ENCODE measurements around the gene GPR171.

The GPR171 gene

GRCh38 chr3:151213151-151213550 lies 10.1 kb upstream of the GPR171 start:
- TF ChIP-seq, protein P1, sequence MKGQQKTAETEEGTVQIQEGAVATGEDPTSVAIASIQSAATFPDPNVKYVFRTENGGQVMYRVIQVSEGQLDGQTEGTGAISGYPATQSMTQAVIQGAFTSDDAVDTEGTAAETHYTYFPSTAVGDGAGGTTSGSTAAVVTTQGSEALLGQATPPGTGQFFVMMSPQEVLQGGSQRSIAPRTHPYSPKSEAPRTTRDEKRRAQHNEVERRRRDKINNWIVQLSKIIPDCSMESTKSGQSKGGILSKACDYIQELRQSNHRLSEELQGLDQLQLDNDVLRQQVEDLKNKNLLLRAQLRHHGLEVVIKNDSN (IDR thresholded peaks at IDR 0.05) = no peak
- TF ChIP-seq NFIC (IDR thresholded peaks at IDR 0.05) = no peak
- TF ChIP-seq TEAD4 (IDR thresholded peaks at IDR 0.05) = no peak
- TF ChIP-seq TAF1 (IDR thresholded peaks at IDR 0.05; ENCODE audit: low read depth) = no peak
- TF ChIP-seq RAD21 (IDR thresholded peaks at IDR 0.05; ENCODE audit: low read depth) = no peak
- TF ChIP-seq EGR1 (IDR thresholded peaks at IDR 0.05) = no peak
- TF ChIP-seq CREB1 (IDR thresholded peaks at IDR 0.05; ENCODE audit: low read depth) = no peak
- no peak for TF ChIP-seq ZBTB7A (IDR thresholded peaks at IDR 0.05; ENCODE audit: low read depth)
- no peak for TF ChIP-seq TCF12 (IDR thresholded peaks at IDR 0.05; ENCODE audit: low read depth)
- TF ChIP-seq FOXM1 (IDR thresholded peaks at IDR 0.05; ENCODE audit: borderline replicate concordance, low read depth) = no peak
- TF ChIP-seq, protein P2, sequence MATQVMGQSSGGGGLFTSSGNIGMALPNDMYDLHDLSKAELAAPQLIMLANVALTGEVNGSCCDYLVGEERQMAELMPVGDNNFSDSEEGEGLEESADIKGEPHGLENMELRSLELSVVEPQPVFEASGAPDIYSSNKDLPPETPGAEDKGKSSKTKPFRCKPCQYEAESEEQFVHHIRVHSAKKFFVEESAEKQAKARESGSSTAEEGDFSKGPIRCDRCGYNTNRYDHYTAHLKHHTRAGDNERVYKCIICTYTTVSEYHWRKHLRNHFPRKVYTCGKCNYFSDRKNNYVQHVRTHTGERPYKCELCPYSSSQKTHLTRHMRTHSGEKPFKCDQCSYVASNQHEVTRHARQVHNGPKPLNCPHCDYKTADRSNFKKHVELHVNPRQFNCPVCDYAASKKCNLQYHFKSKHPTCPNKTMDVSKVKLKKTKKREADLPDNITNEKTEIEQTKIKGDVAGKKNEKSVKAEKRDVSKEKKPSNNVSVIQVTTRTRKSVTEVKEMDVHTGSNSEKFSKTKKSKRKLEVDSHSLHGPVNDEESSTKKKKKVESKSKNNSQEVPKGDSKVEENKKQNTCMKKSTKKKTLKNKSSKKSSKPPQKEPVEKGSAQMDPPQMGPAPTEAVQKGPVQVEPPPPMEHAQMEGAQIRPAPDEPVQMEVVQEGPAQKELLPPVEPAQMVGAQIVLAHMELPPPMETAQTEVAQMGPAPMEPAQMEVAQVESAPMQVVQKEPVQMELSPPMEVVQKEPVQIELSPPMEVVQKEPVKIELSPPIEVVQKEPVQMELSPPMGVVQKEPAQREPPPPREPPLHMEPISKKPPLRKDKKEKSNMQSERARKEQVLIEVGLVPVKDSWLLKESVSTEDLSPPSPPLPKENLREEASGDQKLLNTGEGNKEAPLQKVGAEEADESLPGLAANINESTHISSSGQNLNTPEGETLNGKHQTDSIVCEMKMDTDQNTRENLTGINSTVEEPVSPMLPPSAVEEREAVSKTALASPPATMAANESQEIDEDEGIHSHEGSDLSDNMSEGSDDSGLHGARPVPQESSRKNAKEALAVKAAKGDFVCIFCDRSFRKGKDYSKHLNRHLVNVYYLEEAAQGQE (IDR thresholded peaks at IDR 0.05; ENCODE audit: low read depth) = no peak
- TF ChIP-seq, protein P3, sequence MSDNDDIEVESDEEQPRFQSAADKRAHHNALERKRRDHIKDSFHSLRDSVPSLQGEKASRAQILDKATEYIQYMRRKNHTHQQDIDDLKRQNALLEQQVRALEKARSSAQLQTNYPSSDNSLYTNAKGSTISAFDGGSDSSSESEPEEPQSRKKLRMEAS (IDR thresholded peaks at IDR 0.05) = no peak
- TF ChIP-seq YY1 (IDR thresholded peaks at IDR 0.05; ENCODE audit: low read depth) = no peak
- TF ChIP-seq EP300 (IDR thresholded peaks at IDR 0.05; ENCODE audit: borderline replicate concordance) = no peak
- no peak for TF ChIP-seq CEBPB (IDR thresholded peaks at IDR 0.05)

DNA sequence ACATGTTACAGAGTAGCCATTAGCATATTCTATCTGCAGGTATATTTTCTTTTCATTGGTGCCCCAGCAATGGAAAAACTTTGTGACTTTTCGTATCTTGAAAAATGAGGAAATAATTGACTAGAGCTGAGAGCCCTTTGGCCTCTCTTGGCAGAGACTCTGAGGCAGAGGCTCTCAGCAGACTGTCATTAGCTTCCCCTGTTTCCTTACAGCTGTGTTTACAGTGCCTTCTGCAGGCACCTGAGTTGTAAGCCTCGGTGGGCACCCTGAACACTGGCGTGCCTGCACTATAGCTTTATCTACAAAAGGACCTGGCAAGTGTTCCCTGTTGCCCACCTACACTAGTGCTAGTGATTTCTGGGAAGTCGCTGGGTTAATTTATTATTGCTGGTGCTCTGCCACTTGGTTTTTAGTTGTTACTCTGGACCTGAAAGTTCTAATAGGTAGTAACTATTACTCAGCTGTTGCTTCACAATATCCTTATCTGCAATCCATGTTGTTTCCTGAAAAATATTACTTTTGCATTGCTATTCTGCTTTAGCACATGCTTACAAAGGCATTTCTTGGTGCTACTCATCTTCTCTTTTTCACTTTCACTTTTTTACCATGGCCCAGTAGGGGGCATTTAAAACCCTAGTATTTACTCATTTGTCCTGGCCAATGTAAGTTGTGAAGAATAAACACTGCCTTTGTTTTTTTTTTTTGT lies 7.8 kb upstream of the GPR171 start:
- TF ChIP-seq, protein P1 (IDR thresholded peaks at IDR 0.05) = no peak
- TF ChIP-seq NFIC (IDR thresholded peaks at IDR 0.05) = no peak
- TF ChIP-seq TAF1 (IDR thresholded peaks at IDR 0.05; ENCODE audit: low read depth) = no peak
- TF ChIP-seq YY1 (IDR thresholded peaks at IDR 0.05; ENCODE audit: low read depth) = no peak
- TF ChIP-seq CEBPB (IDR thresholded peaks at IDR 0.05) = no peak

- TF ChIP-seq ZBTB7A (IDR thresholded peaks at IDR 0.05; ENCODE audit: low read depth) (no peak), RAD21 (IDR thresholded peaks at IDR 0.05; ENCODE audit: low read depth) (no peak), YY1 (IDR thresholded peaks at IDR 0.05; ENCODE audit: low read depth) (no peak), FOXM1 (IDR thresholded peaks at IDR 0.05; ENCODE audit: borderline replicate concordance, low read depth) (no peak), TAF1 (IDR thresholded peaks at IDR 0.05; ENCODE audit: low read depth) (no peak), CEBPB (IDR thresholded peaks at IDR 0.05) (no peak)
- TF ChIP-seq, protein P2 (IDR thresholded peaks at IDR 0.05; ENCODE audit: low read depth) = no peak
Observed at GRCh38 chr3:151209654-151210053, 6.6 kb upstream of the GPR171 start.

- TF ChIP-seq ZBTB7A (IDR thresholded peaks at IDR 0.05; ENCODE audit: low read depth) (no peak), TEAD4 (IDR thresholded peaks at IDR 0.05) (no peak), NFIC (IDR thresholded peaks at IDR 0.05) (no peak), RAD21 (IDR thresholded peaks at IDR 0.05; ENCODE audit: low read depth) (no peak), EGR1 (IDR thresholded peaks at IDR 0.05) (no peak), CEBPB (IDR thresholded peaks at IDR 0.05) (no peak), TCF12 (IDR thresholded peaks at IDR 0.05; ENCODE audit: low read depth) (no peak), EP300 (IDR thresholded peaks at IDR 0.05; ENCODE audit: borderline replicate concordance) (no peak), YY1 (IDR thresholded peaks at IDR 0.05; ENCODE audit: low read depth) (no peak), TAF1 (IDR thresholded peaks at IDR 0.05; ENCODE audit: low read depth) (no peak), FOXM1 (IDR thresholded peaks at IDR 0.05; ENCODE audit: borderline replicate concordance, low read depth) (no peak), CREB1 (IDR thresholded peaks at IDR 0.05; ENCODE audit: low read depth) (no peak)
- TF ChIP-seq, protein P1 (IDR thresholded peaks at IDR 0.05) = no peak
- TF ChIP-seq, protein P2 (IDR thresholded peaks at IDR 0.05; ENCODE audit: low read depth) = no peak
- TF ChIP-seq, protein P3 (IDR thresholded peaks at IDR 0.05) = no peak
Observed at GRCh38 chr3:151206201-151206600, 3.2 kb upstream of the GPR171 start.

Measured in Ishikawa (cell line).